MM.1S (cell line): ENCODE results near the gene BMPR1A.

Experiments used
- DNase-seq: peaks from one replicate; pipeline ENCODE4 v3.0.0-alpha.2; 2015
- H2AFZ ChIP-seq: fragments of 300-600 bp; sonication (generic); 2 replicates; pipeline ENCODE4 v1.6.0; 2016; ENCODE audit warnings: antibody characterized with exemption, low read length
- H3F3A ChIP-seq: fragments of 300-600 bp; sonication (generic); 2 replicates; pipeline ENCODE4 v1.6.1; 2016; ENCODE audit warnings: mild to moderate bottlenecking, antibody characterized with exemption, low read length, moderate library complexity, mixed read lengths; ENCODE audit not compliant: insufficient read depth
- H3K27ac ChIP-seq: fragments of 300-600 bp; sonication (generic); 2 replicates; pipeline ENCODE4 v1.5.1; 2016; ENCODE audit warnings: mild to moderate bottlenecking, low read length
- H3K27me3 ChIP-seq: fragments of 300-600 bp; sonication (generic); replicated peaks from 2 replicates; pipeline ENCODE4 v1.6.0; 2016; ENCODE audit warnings: low read length; ENCODE audit not compliant: insufficient read depth
- H3K36me3 ChIP-seq: fragments of 300-600 bp; sonication (generic); replicated peaks from 2 replicates; pipeline ENCODE4 v1.6.1; 2016; ENCODE audit warnings: mild to moderate bottlenecking, low read length, mixed read lengths; ENCODE audit not compliant: insufficient read depth
- H3K4me1 ChIP-seq: fragments of 300-600 bp; sonication (generic); 2 replicates; pipeline ENCODE4 v1.6.1; 2016; ENCODE audit warnings: low read length, mixed read lengths
- H3K4me2 ChIP-seq: fragments of 300-600 bp; sonication (generic); 2 replicates; pipeline ENCODE4 v1.6.0; 2016; ENCODE audit warnings: low read depth, low read length
- H3K4me3 ChIP-seq: fragments of 300-600 bp; sonication (generic); 2 replicates; pipeline ENCODE4 v1.5.1; 2016; ENCODE audit warnings: low read length, mixed read lengths
- H3K79me2 ChIP-seq: fragments of 300-600 bp; sonication (generic); 2 replicates; pipeline ENCODE4 v1.6.1; 2016; ENCODE audit warnings: mixed run types, low read length, mixed read lengths
- H3K9ac ChIP-seq: fragments of 300-600 bp; sonication (generic); 2 replicates; pipeline ENCODE4 v1.6.1; 2016; ENCODE audit warnings: low read length, mixed read lengths
- H3K9me2 ChIP-seq: fragments of 300-600 bp; sonication (generic); replicated peaks from 2 replicates; pipeline ENCODE4 v1.6.1; 2016; ENCODE audit warnings: mild to moderate bottlenecking, low read length, mixed read lengths; ENCODE audit not compliant: insufficient read depth
- H3K9me3 ChIP-seq: fragments of 300-600 bp; sonication (generic); replicated peaks from 2 replicates; pipeline ENCODE4 v1.6.1; 2016; ENCODE audit warnings: mild to moderate bottlenecking, low read length, mixed read lengths; ENCODE audit not compliant: insufficient read depth
- H4K20me1 ChIP-seq: fragments of 300-600 bp; sonication (generic); 2 replicates; pipeline ENCODE4 v1.6.1; 2016; ENCODE audit warnings: mild to moderate bottlenecking, low read length, moderate library complexity, mixed read lengths; ENCODE audit not compliant: insufficient read depth
- CTCF ChIP-seq: fragments of 300-600 bp; sonication (generic); IDR thresholded peaks from 2 replicates; pipeline ENCODE4 v1.5.1; 2016; ENCODE audit warnings: antibody characterized with exemption, low read length, mixed read lengths
- EZH2 ChIP-seq: fragments of 300-600 bp; sonication (generic); optimal IDR thresholded peaks from 2 replicates; pipeline ENCODE3; 2017; ENCODE audit warnings: low read depth, mild to moderate bottlenecking, antibody characterized with exemption, low read length, mixed read lengths
- EZH2phosphoT487 ChIP-seq: fragments of 300-600 bp; sonication (generic); IDR thresholded peaks from 2 replicates; pipeline ENCODE4 v1.6.1; 2018; ENCODE audit warnings: antibody characterized with exemption, low read length

Gene BMPR1A

GRCh38 chr10:86715156-86715795, 41.1 kb upstream of the BMPR1A start:
- H3K4me2 ChIP-seq, result no peak overlapping the region
- H3K9me3 ChIP-seq, result no peaks in the 10 kb centered on the region
- no peak for TF ChIP-seq EZH2
- H3F3A ChIP-seq, result peaks cover 4% of the 10 kb centered on the region; the same call in 1 of the 2 replicates
- no peak overlapping the region for H3K4me3 ChIP-seq
- H3K4me1 ChIP-seq, result peaks cover 9% of the 10 kb centered on the region; the same call in 1 of the 2 replicates
- H3K9me2 ChIP-seq, result no peaks in the 10 kb centered on the region
- H3K27ac ChIP-seq, result no peak overlapping the region
- no peaks in the 10 kb centered on the region for H3K79me2 ChIP-seq
- no peaks in the 10 kb centered on the region for H4K20me1 ChIP-seq
- H3K36me3 ChIP-seq, result no peaks in the 10 kb centered on the region
- H3K9ac ChIP-seq, result no peak overlapping the region
- DNase-seq, result no peak
- no peaks in the 10 kb centered on the region for H3K27me3 ChIP-seq
- H2AFZ ChIP-seq, result no peak overlapping the region

GRCh38 chr10:86715836-86716235, 40.6 kb upstream of the BMPR1A start:
- Histone ChIP-seq H3K27me3 (no peaks in the 10 kb centered on the region), H3K4me2 (no peak overlapping the region), H2AFZ (no peak overlapping the region), H3K4me1 (peaks cover 7% of the 10 kb centered on the region; the same call in 1 of the 2 replicates), H3K9me2 (no peaks in the 10 kb centered on the region), H3K79me2 (no peaks in the 10 kb centered on the region), H3F3A (peaks cover 4% of the 10 kb centered on the region; the same call in 1 of the 2 replicates), H3K9me3 (no peaks in the 10 kb centered on the region), H3K27ac (no peak overlapping the region), H4K20me1 (no peaks in the 10 kb centered on the region), H3K36me3 (no peaks in the 10 kb centered on the region), H3K9ac (no peak overlapping the region), H3K4me3 (no peak overlapping the region)
- TF ChIP-seq EZH2phosphoT487 (no peak), CTCF (no peak), EZH2 (no peak)
- no peak for DNase-seq

- Histone ChIP-seq H3K4me3 (no peak overlapping the region), H3K4me1 (0 out of 2 replicates have a peak, but pooled peaks cover 6% of the 10 kb centered on the region), H3K27ac (no peak overlapping the region), H4K20me1 (no peaks in the 10 kb centered on the region), H3K36me3 (no peaks in the 10 kb centered on the region), H3K9me3 (no peaks in the 10 kb centered on the region), H3K27me3 (no peaks in the 10 kb centered on the region), H2AFZ (no peak overlapping the region), H3K79me2 (no peaks in the 10 kb centered on the region), H3F3A (peaks cover 4% of the 10 kb centered on the region; the same call in 1 of the 2 replicates), H3K4me2 (no peak overlapping the region), H3K9me2 (no peaks in the 10 kb centered on the region), H3K9ac (no peak overlapping the region)
- TF ChIP-seq EZH2 (no peak), EZH2phosphoT487 (no peak), CTCF (no peak)
- no peak for DNase-seq
These were observed 40.0 kb upstream of the BMPR1A start for GRCh38 chr10:86716466-86716865.

- Histone ChIP-seq H3K4me2 (no peak overlapping the region), H3K36me3 (no peaks in the 10 kb centered on the region), H3K9me3 (no peaks in the 10 kb centered on the region), H3K4me1 (0 out of 2 replicates have a peak, but pooled peaks cover 6% of the 10 kb centered on the region), H3K9ac (no peak overlapping the region), H3K27me3 (no peaks in the 10 kb centered on the region), H3K4me3 (no peak overlapping the region), H3K79me2 (no peaks in the 10 kb centered on the region), H3K27ac (no peak overlapping the region), H3F3A (no peaks in the 10 kb centered on the region), H2AFZ (no peak overlapping the region), H4K20me1 (no peaks in the 10 kb centered on the region), H3K9me2 (no peaks in the 10 kb centered on the region)
- DNase-seq, result no peak
- TF ChIP-seq EZH2 (no peak), CTCF (no peak), EZH2phosphoT487 (no peak)
These were observed 37.9 kb upstream of the BMPR1A start for GRCh38 chr10:86718556-86718955.
